Astrocyte of the spinal cord (primary cell): Measurements from ENCODE around the gene KIF26A.

Source experiments
- DNase-seq: peaks from one replicate; pipeline ENCODE4 v3.0.0; 2011; ENCODE audit warnings: low read depth, low spot score
- H3K4me3 ChIP-seq: 2 replicates; pipeline ENCODE4 v1.5.1; 2011; ENCODE audit warnings: low read depth, mild to moderate bottlenecking, low read length, moderate library complexity
- CTCF ChIP-seq: IDR thresholded peaks from 2 replicates; pipeline ENCODE4 v1.5.1; 2012; ENCODE audit warnings: low read depth, mild to moderate bottlenecking, low read length, inconsistent platforms
- in situ Hi-C: cut with HindIII; loops from 2 replicates; pipeline ENCODE4 v1.10.0; 2017; ENCODE audit warnings: low sequenced_read_pairs

Gene KIF26A

GRCh38 chr14:104187121-104187889 lies 48.9 kb downstream of the KIF26A start:
- TF ChIP-seq CTCF, result no peak
- no peak for DNase-seq
- H3K4me3 ChIP-seq, result no peak overlapping the region
- in situ Hi-C loops, result no loop called here

- DNase-seq, result no peak
- in situ Hi-C loops, result no loop called here
- no peak for TF ChIP-seq CTCF
- no peak overlapping the region for H3K4me3 ChIP-seq
Measured at GRCh38 chr14:104187931-104188726, 49.7 kb downstream of the KIF26A start.

GRCh38 chr14:104188727-104189400 lies 50.5 kb downstream of the KIF26A start:
- in situ Hi-C loops, result no loop called here
- TF ChIP-seq CTCF, result no peak
- H3K4me3 ChIP-seq, result no peak overlapping the region
- no peak for DNase-seq

GRCh38 chr14:104189629-104190335 lies 51.4 kb downstream of the KIF26A start:
- in situ Hi-C loops, result no loop called here
- no peak for TF ChIP-seq CTCF
- H3K4me3 ChIP-seq, result no peak overlapping the region
- DNase-seq, result no peak

- in situ Hi-C loops, result no loop called here
- H3K4me3 ChIP-seq, result no peak overlapping the region
- no peak for DNase-seq
- no peak for TF ChIP-seq CTCF
Measured at GRCh38 chr14:104190396-104191000, 52.1 kb downstream of the KIF26A start.
